Measurements from ENCODE around the gene NAA16.

GRCh38 chr13:41389580-41389979 is 78.5 kb downstream of the NAA16 start:
- TF ChIP-seq EP300 (IDR thresholded peaks at IDR 0.05; ENCODE audit: borderline replicate concordance) = no peak
- TF ChIP-seq ZBTB7A (IDR thresholded peaks at IDR 0.05; ENCODE audit: low read depth) = no peak
- no peak for TF ChIP-seq NFIC (IDR thresholded peaks at IDR 0.05)
- TF ChIP-seq MAX (IDR thresholded peaks at IDR 0.05) = no peak
- TF ChIP-seq YY1 (IDR thresholded peaks at IDR 0.05; ENCODE audit: low read depth) = no peak
- TF ChIP-seq REST (IDR thresholded peaks at IDR 0.05; ENCODE audit: low read depth) = no peak
- TF ChIP-seq RAD21 (IDR thresholded peaks at IDR 0.05; ENCODE audit: low read depth) = no peak
- TF ChIP-seq CEBPB (IDR thresholded peaks at IDR 0.05) = no peak
- no peak for TF ChIP-seq FOXM1 (IDR thresholded peaks at IDR 0.05; ENCODE audit: borderline replicate concordance, low read depth)
- TF ChIP-seq TEAD4 (IDR thresholded peaks at IDR 0.05) = no peak
- no peak for TF ChIP-seq TCF12 (IDR thresholded peaks at IDR 0.05; ENCODE audit: low read depth)

All from Ishikawa (cell line).